Germinal center (tissue), 1 donor: ENCODE measurements around the gene NFAM1.
A peak's percentile ranks its signal among the peaks of the same experiment; 100 is the strongest.

Experiments used
- DNase-seq: peaks from one replicate; pipeline ENCODE4 v3.0.0; 2012; ENCODE audit warnings: mixed read lengths, low spot score

NFAM1 gene

GRCh38 chr22:42414565-42415303 lies 17.5 kb downstream of the NFAM1 start:
- DNase-seq: no peak

- DNase-seq: no peak
Measured at GRCh38 chr22:42414021-42414420, 18.2 kb downstream of the NFAM1 start.

GRCh38 chr22:42412744-42413333 lies 19.4 kb downstream of the NFAM1 start:
- no peak for DNase-seq

- DNase-seq: no peak
Measured at GRCh38 chr22:42410708-42411107, 21.5 kb downstream of the NFAM1 start.

- DNase-seq: no peak
Measured at GRCh38 chr22:42408810-42409529, 23.2 kb downstream of the NFAM1 start.

GRCh38 chr22:42408276-42408675 lies 23.9 kb downstream of the NFAM1 start:
- no peak for DNase-seq

- no peak for DNase-seq
Measured at GRCh38 chr22:42404266-42404665, 27.9 kb downstream of the NFAM1 start.

GRCh38 chr22:42401535-42402334 lies 30.5 kb downstream of the NFAM1 start:
- no peak for DNase-seq

- DNase-seq: no peak
Measured at GRCh38 chr22:42400811-42401534, 31.2 kb downstream of the NFAM1 start.

- DNase-seq: no peak
Measured at GRCh38 chr22:42399315-42400271, 32.6 kb downstream of the NFAM1 start.

GRCh38 chr22:42397332-42398249 lies 34.6 kb downstream of the NFAM1 start:
- DNase-seq: peak; percentile 69

- DNase-seq: peak; percentile 67
Measured at GRCh38 chr22:42396621-42397331, 35.4 kb downstream of the NFAM1 start.

GRCh38 chr22:42389143-42389542 lies 43.1 kb downstream of the NFAM1 start:
- DNase-seq: no peak

GRCh38 chr22:42388130-42388797 lies 43.9 kb downstream of the NFAM1 start:
- DNase-seq: no peak

- no peak for DNase-seq
Measured at GRCh38 chr22:42387631-42388030, 44.6 kb downstream of the NFAM1 start.

GRCh38 chr22:42385696-42386095 lies 46.5 kb downstream of the NFAM1 start:
- DNase-seq: no peak

GRCh38 chr22:42384506-42384905 lies 47.7 kb downstream of the NFAM1 start:
- no peak for DNase-seq

- DNase-seq: no peak
Measured at GRCh38 chr22:42383851-42384417, 48.3 kb downstream of the NFAM1 start.
